IMR-90 (cell line): ENCODE results near the gene PPEF2. TPM values are rescaled to one million over a fixed set of nuclear protein-coding genes. Genes with fewer than 3 reads are reported as not detected.

ENCODE experiments used
- ATAC-seq: fragments of 200-7000 bp; cut with Tn5 transposase; 2 replicates; pipeline ENCODE4 v1.9.1; 2020; ENCODE audit warnings: low read depth, mild to moderate bottlenecking, moderate library complexity
- BruUV-seq: library from RNA; stranded (reverse); fragments of 400-500 nt; replicated peaks from 2 replicates; lab custom pipeline; 2021; lab: Mats Ljungman, UMichigan
- CTCF ChIA-PET: fragments of 300-600 bp; formaldehyde crosslinking; extraction: SDS; loops from one replicate; lab custom pipeline; 2021; ENCODE audit warnings: antibody characterized with exemption; lab: Yijun Ruan, JAX
- POLR2A ChIA-PET: fragments of 300-600 bp; sonication (Branson Sonifier 250); formaldehyde crosslinking; loops from one replicate; lab custom pipeline; 2022; ENCODE audit warnings: antibody characterized with exemption; ENCODE audit not compliant: unreplicated experiment; lab: Charles Lee
- DNase-seq: peaks from one replicate; pipeline ENCODE4 v3.0.0; 2013
- H2AFZ ChIP-seq: replicated peaks from 2 replicates; pipeline ENCODE3; 2013; ENCODE audit warnings: low read length, mild to moderate bottlenecking; ENCODE audit not compliant: poor library complexity
- H2AK5ac ChIP-seq: 2 replicates; pipeline ENCODE4 v1.6.1; 2013; ENCODE audit warnings: low read depth, low read length, inconsistent platforms
- H2AK9ac ChIP-seq: replicated peaks from 2 replicates; pipeline ENCODE3; 2013; ENCODE audit warnings: mild to moderate bottlenecking, low read depth, low read length, moderate library complexity; ENCODE audit not compliant: poor library complexity
- H2BK120ac ChIP-seq: 2 replicates; pipeline ENCODE4 v1.6.1; 2013; ENCODE audit warnings: low read depth, low read length, inconsistent platforms
- H2BK15ac ChIP-seq: 3 replicates; pipeline ENCODE4 v1.6.1; 2013; ENCODE audit warnings: low read depth, low read length, inconsistent platforms
- H2BK20ac ChIP-seq: 2 replicates; pipeline ENCODE4 v1.6.1; 2013; ENCODE audit warnings: low read depth, mild to moderate bottlenecking, inconsistent platforms, low read length, moderate library complexity
- H2BK5ac ChIP-seq: 2 replicates; pipeline ENCODE4 v1.6.1; 2013; ENCODE audit warnings: mild to moderate bottlenecking, low read depth, low read length, inconsistent platforms; ENCODE audit not compliant: poor library complexity, severe bottlenecking
- H3K14ac ChIP-seq: replicated peaks from 2 replicates; pipeline ENCODE4 v1.6.1; 2013; ENCODE audit warnings: low read depth, low read length, inconsistent platforms
- H3K18ac ChIP-seq: 2 replicates; pipeline ENCODE4 v1.6.1; 2013; ENCODE audit warnings: low read depth, low read length, control low read depth
- H3K23ac ChIP-seq: 2 replicates; pipeline ENCODE4 v1.6.1; 2013; ENCODE audit warnings: low read depth, low read length, inconsistent platforms
- H3K27ac ChIP-seq: 2 replicates; pipeline ENCODE4 v1.5.1; 2013; ENCODE audit warnings: mild to moderate bottlenecking, control low read depth, low read length; ENCODE audit not compliant: insufficient read depth
- H3K27me3 ChIP-seq: 2 replicates; pipeline ENCODE4 v1.6.1; 2013; ENCODE audit warnings: low read length; ENCODE audit not compliant: control insufficient read depth, insufficient read depth
- H3K36me3 ChIP-seq: 2 replicates; pipeline ENCODE4 v1.6.1; 2013; ENCODE audit warnings: low read length, mixed read lengths; ENCODE audit not compliant: control insufficient read depth, insufficient read depth
- H3K4ac ChIP-seq: 2 replicates; pipeline ENCODE4 v1.6.1; 2013; ENCODE audit warnings: low read depth, low read length, inconsistent platforms
- H3K4me1 ChIP-seq: 2 replicates; pipeline ENCODE4 v1.6.1; 2013; ENCODE audit warnings: low read length, mixed read lengths; ENCODE audit not compliant: control insufficient read depth, insufficient read depth
- H3K4me2 ChIP-seq: 2 replicates; pipeline ENCODE4 v1.6.1; 2013; ENCODE audit warnings: low read depth, mild to moderate bottlenecking, control low read depth, low read length, moderate library complexity
- H3K4me3 ChIP-seq: 2 replicates; pipeline ENCODE4 v1.5.1; 2013; ENCODE audit warnings: low read depth, mild to moderate bottlenecking, control low read depth, low read length, moderate library complexity; ENCODE audit not compliant: insufficient read depth
- H3K56ac ChIP-seq: 2 replicates; pipeline ENCODE4 v1.6.1; 2013; ENCODE audit warnings: low read length, inconsistent platforms; ENCODE audit not compliant: insufficient read depth; ENCODE audit errors: extremely low read depth
- H3K79me1 ChIP-seq, 2 experiments: 2 replicates each; pipeline ENCODE4 v1.6.1; 2013; ENCODE audit warnings: low read length in 2 of 2, inconsistent platforms in 1 of 2, low read depth in 1 of 2
- H3K9ac ChIP-seq: 2 replicates; pipeline ENCODE4 v1.6.1; 2013; ENCODE audit warnings: low read depth, low read length, control low read depth
- H3K9me1 ChIP-seq: 2 replicates; pipeline ENCODE4 v1.6.1; 2013; ENCODE audit warnings: low read length, inconsistent platforms; ENCODE audit not compliant: insufficient read depth
- H3K9me3 ChIP-seq: 2 replicates; pipeline ENCODE4 v1.6.1; 2013; ENCODE audit warnings: low read length; ENCODE audit not compliant: control insufficient read depth, insufficient read depth
- H4K20me1 ChIP-seq: 2 replicates; pipeline ENCODE4 v1.6.1; 2013; ENCODE audit warnings: low read length, inconsistent platforms; ENCODE audit not compliant: insufficient read depth
- H4K5ac ChIP-seq: 2 replicates; pipeline ENCODE4 v1.6.1; 2013; ENCODE audit warnings: mild to moderate bottlenecking, low read depth, low read length, control low read depth
- H4K8ac ChIP-seq, 2 experiments: 2 replicates each; pipeline ENCODE4 v1.6.1; 2013; ENCODE audit warnings: low read depth in 2 of 2, low read length in 2 of 2, control low read depth in 1 of 2, inconsistent platforms in 1 of 2
- H4K91ac ChIP-seq: 2 replicates; pipeline ENCODE4 v1.6.1; 2013; ENCODE audit warnings: low read depth, low read length, inconsistent platforms; ENCODE audit not compliant: insufficient read depth
- BHLHE40 ChIP-seq: fragments of 150-350 bp; IDR thresholded peaks from 2 replicates; pipeline ENCODE4 v1.6.1; 2016; ENCODE audit warnings: mild to moderate bottlenecking, low read depth, low read length
- CEBPB ChIP-seq: IDR thresholded peaks from 2 replicates; pipeline ENCODE4 v1.6.1; 2012; ENCODE audit warnings: low read depth, low read length, improper control_type of control experiment
- CHD1 ChIP-seq: IDR thresholded peaks from 2 replicates; pipeline ENCODE4 v1.6.1; 2012; ENCODE audit warnings: low read depth, low read length, improper control_type of control experiment
- ELK1 ChIP-seq: fragments of 150-350 bp; IDR thresholded peaks from 2 replicates; pipeline ENCODE4 v1.6.1; 2016; ENCODE audit warnings: low read depth, mild to moderate bottlenecking, low read length, moderate library complexity, borderline replicate concordance
- FOS ChIP-seq: fragments of 150-350 bp; IDR thresholded peaks from 2 replicates; pipeline ENCODE4 v1.6.1; 2016; ENCODE audit warnings: low read depth, low read length
- NFE2L2 ChIP-seq: fragments of 150-350 bp; IDR thresholded peaks from 2 replicates; pipeline ENCODE4 v1.6.1; 2016; ENCODE audit warnings: low read depth, mild to moderate bottlenecking, low read length
- RAD21 ChIP-seq: IDR thresholded peaks from 2 replicates; pipeline ENCODE4 v1.6.1; 2012; ENCODE audit warnings: low read length, improper control_type of control experiment
- RCOR1 ChIP-seq: IDR thresholded peaks from 2 replicates; pipeline ENCODE4 v1.6.1; 2012; ENCODE audit warnings: mild to moderate bottlenecking, low read length, improper control_type of control experiment; ENCODE audit not compliant: insufficient replicate concordance
- RFX5 ChIP-seq: IDR thresholded peaks from 2 replicates; pipeline ENCODE4 v1.8.0; 2012; ENCODE audit warnings: low read depth, mild to moderate bottlenecking, low read length, moderate library complexity
- SMC3 ChIP-seq: fragments of 150-350 bp; IDR thresholded peaks from 2 replicates; pipeline ENCODE4 v1.6.1; 2016; ENCODE audit warnings: low read depth, mild to moderate bottlenecking, antibody characterized with exemption, low read length, moderate library complexity
- WGBS, 2 experiments: methylation state at CpG; one replicate each; pipeline versions ENCODE4 v1.1.5 to v1.1.7; 2013; ENCODE audit warnings: missing lambda C conversion rate in 2 of 2; ENCODE audit not compliant: insufficient read length in 1 of 2; ENCODE audit errors: extremely low coverage in 2 of 2; 5-methylcytosine and 5-hydroxymethylcytosine counted together
- dilution Hi-C: fragments of 300-500 bp; cut with HindIII; formaldehyde crosslinking; loops from one replicate; pipeline ENCODE4 v1.14.3; 2018; ENCODE audit warnings: low sequenced_read_pairs; ENCODE audit not compliant: unreplicated experiment
- in situ Hi-C: fragments of 300-500 bp; cut with MboI; formaldehyde crosslinking; loops from 3 replicates; pipeline ENCODE4 v1.14.3; 2019; ENCODE audit warnings: low sequenced_read_pairs, inconsistent platforms, mixed read lengths
- intact Hi-C: fragments of 100-400 bp; cut with micrococcal nuclease; formaldehyde crosslinking; loops from 2 replicates; pipeline ENCODE4 v1.10.0; 2022
- polyA plus RNA-seq, 3 experiments: library from polyadenylated mRNA; depleted of rRNA; stranded (reverse); fragments of >200 nt; gene quantifications; 2 replicates each; pipeline ENCODE4 v1.2.3, GENCODE V29; 2012; ENCODE audit warnings: low replicate concordance in 1 of 3
- total RNA-seq: library from RNA; depleted of rRNA; stranded (reverse); fragments of >200 nt; gene quantifications from 2 replicates; pipeline ENCODE4 v1.2.3, GENCODE V29; 2012
- TF ChIP-seq, protein P1 (sequence below): fragments of 150-350 bp; IDR thresholded peaks from 2 replicates; pipeline ENCODE4 v1.6.1; 2017; ENCODE audit warnings: mild to moderate bottlenecking, antibody characterized with exemption, low read length, low read depth
- TF ChIP-seq, protein P2 (sequence below): conservative IDR thresholded peaks from 2 replicates; pipeline ENCODE4 v1.5.1; 2012; ENCODE audit warnings: mild to moderate bottlenecking, low read depth, low read length, improper control_type of control experiment

PPEF2 gene
- total and polyA plus RNA-seq, 2 of the 4 experiments (the other 2 are of a cell fraction) = not detected

GRCh38 chr4:75830906-75831305 is 71.3 kb downstream of the PPEF2 start (continued):
- TF ChIP-seq ELK1 = no peak

GRCh38 chr4:75823812-75824211 is 78.4 kb downstream of the PPEF2 start:
- CTCF ChIA-PET = no interaction called here
- Histone ChIP-seq H3K79me1 (no peaks in the 10 kb centered on the region), H4K91ac (no peak overlapping the region), H2BK5ac (no peak overlapping the region), H4K8ac (no peak overlapping the region), H4K5ac (no peak overlapping the region), H3K36me3 (no peaks in the 10 kb centered on the region), H3K23ac (no peak overlapping the region; the same call in 1 of the 2 replicates), H2BK120ac (no peak overlapping the region), H3K9ac (no peak overlapping the region), H2AFZ (no peak overlapping the region), H3K27me3 (no peaks in the 10 kb centered on the region), H3K27ac (no peak overlapping the region), H2AK5ac (no peak overlapping the region), H3K4me1 (peaks cover 2% of the 10 kb centered on the region; the same call in 1 of the 2 replicates), H3K4me2 (no peak overlapping the region), H3K14ac (no peak overlapping the region), H3K4me3 (no peak overlapping the region), H3K56ac (no peak overlapping the region), H3K18ac (no peak overlapping the region), H4K20me1 (no peaks in the 10 kb centered on the region), H2BK20ac (no peak overlapping the region), H3K4ac (no peak overlapping the region), H2AK9ac (no peak overlapping the region), H2BK15ac (no peak overlapping the region), H3K9me3 (no peaks in the 10 kb centered on the region), H3K9me1 (no peaks in the 10 kb centered on the region)
- DNase-seq (no peak), ATAC-seq (peak; percentile 40)
- dilution Hi-C loops = no loop called here
- WGBS, 2 experiments = 80% methylated on average over 1 of the region's 2 CpGs; no CpG with 5 or more reads in 1 of the 2 experiments
- intact Hi-C loops = no loop called here
- BruUV-seq = no TSS peak
- POLR2A ChIA-PET = no interaction called here
- in situ Hi-C loops = no loop called here
- TF ChIP-seq RFX5 (no peak), CHD1 (no peak), FOS (no peak), RAD21 (no peak), SMC3 (no peak), CEBPB (no peak), NFE2L2 (no peak), RCOR1 (no peak), ELK1 (no peak), BHLHE40 (no peak)
- TF ChIP-seq, protein P1, sequence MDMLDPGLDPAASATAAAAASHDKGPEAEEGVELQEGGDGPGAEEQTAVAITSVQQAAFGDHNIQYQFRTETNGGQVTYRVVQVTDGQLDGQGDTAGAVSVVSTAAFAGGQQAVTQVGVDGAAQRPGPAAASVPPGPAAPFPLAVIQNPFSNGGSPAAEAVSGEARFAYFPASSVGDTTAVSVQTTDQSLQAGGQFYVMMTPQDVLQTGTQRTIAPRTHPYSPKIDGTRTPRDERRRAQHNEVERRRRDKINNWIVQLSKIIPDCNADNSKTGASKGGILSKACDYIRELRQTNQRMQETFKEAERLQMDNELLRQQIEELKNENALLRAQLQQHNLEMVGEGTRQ = no peak
- TF ChIP-seq, protein P2, sequence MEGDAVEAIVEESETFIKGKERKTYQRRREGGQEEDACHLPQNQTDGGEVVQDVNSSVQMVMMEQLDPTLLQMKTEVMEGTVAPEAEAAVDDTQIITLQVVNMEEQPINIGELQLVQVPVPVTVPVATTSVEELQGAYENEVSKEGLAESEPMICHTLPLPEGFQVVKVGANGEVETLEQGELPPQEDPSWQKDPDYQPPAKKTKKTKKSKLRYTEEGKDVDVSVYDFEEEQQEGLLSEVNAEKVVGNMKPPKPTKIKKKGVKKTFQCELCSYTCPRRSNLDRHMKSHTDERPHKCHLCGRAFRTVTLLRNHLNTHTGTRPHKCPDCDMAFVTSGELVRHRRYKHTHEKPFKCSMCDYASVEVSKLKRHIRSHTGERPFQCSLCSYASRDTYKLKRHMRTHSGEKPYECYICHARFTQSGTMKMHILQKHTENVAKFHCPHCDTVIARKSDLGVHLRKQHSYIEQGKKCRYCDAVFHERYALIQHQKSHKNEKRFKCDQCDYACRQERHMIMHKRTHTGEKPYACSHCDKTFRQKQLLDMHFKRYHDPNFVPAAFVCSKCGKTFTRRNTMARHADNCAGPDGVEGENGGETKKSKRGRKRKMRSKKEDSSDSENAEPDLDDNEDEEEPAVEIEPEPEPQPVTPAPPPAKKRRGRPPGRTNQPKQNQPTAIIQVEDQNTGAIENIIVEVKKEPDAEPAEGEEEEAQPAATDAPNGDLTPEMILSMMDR = no peak
